CD4-positive, alpha-beta T cell (primary cell): ENCODE results near the gene TUBB. TPM values are rescaled to one million over a fixed set of nuclear protein-coding genes. Genes with fewer than 3 reads are reported as not detected.

ENCODE experiments used
- ATAC-seq: fragments of 200-7000 bp; cut with Tn5 transposase; one replicate; pipeline ENCODE4 v1.10.0; 2022; ENCODE audit warnings: mild to moderate bottlenecking; ENCODE audit not compliant: poor library complexity
- CTCF ChIA-PET: fragments of 350-600 bp; sonication (Branson Sonifier 250); formaldehyde crosslinking; loops from one replicate; lab custom pipeline; 2021; ENCODE audit warnings: antibody characterized with exemption, inconsistent platforms; lab: Charles Lee
- POLR2A ChIA-PET: fragments of 350-600 bp; sonication (Branson Sonifier 250); formaldehyde crosslinking; loops from one replicate; lab custom pipeline; 2021; ENCODE audit warnings: antibody characterized with exemption, inconsistent platforms; lab: Charles Lee
- DNase-seq, 14 experiments: peaks; one replicate each; pipeline ENCODE4 v3.0.0-alpha.2; 2013 to 2020; ENCODE audit warnings: mixed read lengths in 2 of 14
- H3K27ac ChIP-seq, 2 donors: one replicate each; pipeline versions ENCODE4 v1.5.1 to v1.7.0; 2013; ENCODE audit warnings: low read length in 2 of 2, low read depth in 1 of 2, mild to moderate bottlenecking in 1 of 2
- H3K27me3 ChIP-seq, 2 experiments: 1 replicate in 1 of 2; 2 replicates in 1 of 2; pipeline versions ENCODE4 v1.6.1 to v1.7.0; 2013; ENCODE audit warnings: low read length in 2 of 2, control low read depth in 1 of 2, mild to moderate bottlenecking in 1 of 2, moderate library complexity in 1 of 2; ENCODE audit not compliant: insufficient read depth in 2 of 2, control insufficient read depth in 1 of 2
- H3K36me3 ChIP-seq: one replicate; pipeline ENCODE4 v1.6.1; 2013; ENCODE audit warnings: low read length, control low read depth; ENCODE audit not compliant: insufficient read depth
- H3K4me1 ChIP-seq: one replicate; pipeline ENCODE4 v1.6.1; 2013; ENCODE audit warnings: low read length, control low read depth; ENCODE audit not compliant: insufficient read depth
- H3K4me3 ChIP-seq: one replicate; pipeline ENCODE4 v1.5.1; 2013; ENCODE audit warnings: mild to moderate bottlenecking, low read length, moderate library complexity
- H3K9me3 ChIP-seq, 2 experiments: 1 replicate in 1 of 2; 2 replicates in 1 of 2; pipeline versions ENCODE4 v1.6.1 to v1.7.0; 2013; ENCODE audit warnings: low read length in 2 of 2, mild to moderate bottlenecking in 2 of 2, control low read depth in 1 of 2, moderate library complexity in 1 of 2; ENCODE audit not compliant: control insufficient read depth in 1 of 2, insufficient read depth in 1 of 2
- H3K27ac Mint-ChIP-seq: one replicate; pipeline ENCODE4 v1.8.0; 2020; ENCODE audit warnings: mixed read lengths
- H3K27me3 Mint-ChIP-seq: one replicate; pipeline ENCODE4 v1.8.0; 2021; ENCODE audit warnings: mixed read lengths
- H3K36me3 Mint-ChIP-seq: one replicate; pipeline ENCODE4 v1.8.0; 2021; ENCODE audit warnings: low read depth, mixed read lengths
- H3K4me1 Mint-ChIP-seq: one replicate; pipeline ENCODE4 v1.8.0; 2021; ENCODE audit warnings: low read depth, mixed read lengths
- H3K4me3 Mint-ChIP-seq: one replicate; pipeline ENCODE4 v1.8.0; 2020; ENCODE audit warnings: mild to moderate bottlenecking, mixed read lengths
- H3K9me3 Mint-ChIP-seq: one replicate; pipeline ENCODE4 v1.8.0; 2020; ENCODE audit warnings: mixed read lengths
- CTCF ChIP-seq: fragments of 200-600 bp; IDR thresholded peaks from one replicate; pipeline ENCODE4 v1.8.0; 2022; ENCODE audit warnings: antibody characterized with exemption, mild to moderate bottlenecking
- intact Hi-C, 2 experiments: fragments of 100-400 bp; cut with DNase I in 1 of 2; cut with micrococcal nuclease in 1 of 2; formaldehyde crosslinking; loops; one replicate each; pipeline versions ENCODE4 v1.15.1 to v1.9.0; 2023 to 2025; cut with DNase I, micrococcal nuclease
- total RNA-seq, 174 experiments: library from RNA in 2 of 174; stranded (reverse) in 2 of 174; gene quantifications; one replicate each; pipeline ENCODE4 v1.2.3 and lab custom pipeline; 2021 to 2026

Gene TUBB
- total RNA-seq, 2 experiments from 2014 or later: 76.0 to 78.4 TPM

GRCh38 chr6:30678964-30679726, 41.0 kb upstream of the TUBB start:
- peak overlapping the region; percentile 94 for H3K27ac Mint-ChIP-seq
- H3K4me1 Mint-ChIP-seq: peaks cover 47% of the 10 kb centered on the region
- intact Hi-C loops: loop anchor here (1.0 to 5.0 kb wide), 5 partner anchors 43 to 198 kb away; no protein-coding TSS in a partner anchor
- H3K9me3 Mint-ChIP-seq: no peaks in the 10 kb centered on the region
- H3K27me3 ChIP-seq: no peaks in the 10 kb centered on the region
- H3K9me3 ChIP-seq: no peaks in the 10 kb centered on the region
- DNase-seq: peak; percentile 84 to 96 (median 94)
- no peaks in the 10 kb centered on the region for H3K27me3 Mint-ChIP-seq
- POLR2A ChIA-PET: interaction anchor here (0.5 to 8.1 kb wide), 21 partner anchors 9 to 228 kb away, joined by 3 to 381 read pairs (median 4); partner anchors contain the start of genes ABCF1, MDC1, MRPS18B and NRM
- H3K36me3 ChIP-seq: peaks cover 55% of the 10 kb centered on the region
- H3K4me3 Mint-ChIP-seq: peak overlapping the region; percentile 98
- H3K36me3 Mint-ChIP-seq: peaks cover 73% of the 10 kb centered on the region
- CTCF ChIA-PET: interaction anchor here (0.5 to 15.4 kb wide), 33 partner anchors 9 to 408 kb away, joined by 3 to 526 read pairs (median 4); partner anchors contain the start of genes ABCF1, ATAT1, C6orf136 and FLOT1
- TF ChIP-seq CTCF: peak; percentile 91
- H3K4me1 ChIP-seq: peaks cover 49% of the 10 kb centered on the region
- H3K27ac ChIP-seq: peak overlapping the region; percentile 41 to 98
- peak; percentile 41 for ATAC-seq
- peak overlapping the region; percentile 99 for H3K4me3 ChIP-seq

GRCh38 chr6:30679765-30680535, 40.2 kb upstream of the TUBB start:
- Histone ChIP-seq H3K4me3 (peak overlapping the region; percentile 99), H3K4me1 (peaks cover 49% of the 10 kb centered on the region), H3K36me3 (peaks cover 55% of the 10 kb centered on the region), H3K27ac (peak overlapping the region; percentile 41 to 98), H3K27me3 (no peaks in the 10 kb centered on the region), H3K9me3 (no peaks in the 10 kb centered on the region)
- Mint-ChIP-seq H3K4me3 (peak overlapping the region; percentile 98), H3K9me3 (no peaks in the 10 kb centered on the region), H3K4me1 (peaks cover 49% of the 10 kb centered on the region), H3K27me3 (no peaks in the 10 kb centered on the region), H3K36me3 (peaks cover 81% of the 10 kb centered on the region), H3K27ac (peak overlapping the region; percentile 94)
- peak in 1 of 14 experiments; percentile 7 for DNase-seq
- TF ChIP-seq CTCF: no peak
- ChIA-PET POLR2A (interaction anchor here (1.0 to 8.1 kb wide), 10 partner anchors 11 to 122 kb away, joined by 3 to 381 read pairs (median 4); partner anchors contain the start of genes MDC1, NRM and TUBB), CTCF (interaction anchor here (0.7 to 15.4 kb wide), 10 partner anchors 10 to 224 kb away, joined by 3 to 526 read pairs (median 8); partner anchors contain the start of genes ATAT1, MDC1, NRM and TUBB)
- intact Hi-C loops: loop anchor here (1.0 to 5.0 kb wide), 6 partner anchors 42 to 407 kb away; no protein-coding TSS in a partner anchor
- ATAC-seq: no peak

- no peak for TF ChIP-seq CTCF
- peaks cover 43% of the 10 kb centered on the region for H3K36me3 ChIP-seq
- DNase-seq: peak in 2 of 14 experiments; percentile 16 to 30
- H3K4me3 ChIP-seq: peak overlapping the region; percentile 99
- intact Hi-C loops: loop anchor here in 1 of 2 experiments (1.0 to 5.0 kb wide), 2 partner anchors 40 to 406 kb away; no protein-coding TSS in a partner anchor
- peaks cover 49% of the 10 kb centered on the region for H3K4me1 ChIP-seq
- H3K4me1 Mint-ChIP-seq: peaks cover 47% of the 10 kb centered on the region
- H3K36me3 Mint-ChIP-seq: peaks cover 84% of the 10 kb centered on the region
- no peaks in the 10 kb centered on the region for H3K27me3 ChIP-seq
- H3K27me3 Mint-ChIP-seq: no peaks in the 10 kb centered on the region
- POLR2A ChIA-PET: interaction anchor here (0.6 to 8.1 kb wide), 12 partner anchors 9 to 626 kb away, joined by 3 to 381 read pairs (median 4); partner anchors contain the start of genes MDC1, MRPS18B, NRM and PPP1R10
- no peaks in the 10 kb centered on the region for H3K9me3 ChIP-seq
- H3K4me3 Mint-ChIP-seq: peak overlapping the region; percentile 98
- H3K9me3 Mint-ChIP-seq: no peaks in the 10 kb centered on the region
- peak overlapping the region; percentile 71 to 98 for H3K27ac ChIP-seq
- no peak for ATAC-seq
- CTCF ChIA-PET: interaction anchor here (0.6 to 15.4 kb wide), 7 partner anchors 9 to 202 kb away, joined by 3 to 526 read pairs (median 4); partner anchors contain the start of genes ATAT1, DDR1, DHX16 and MDC1
- peak overlapping the region; percentile 94 for H3K27ac Mint-ChIP-seq
Observed at GRCh38 chr6:30681766-30682142, 38.4 kb upstream of the TUBB start.
